ENCODE data around the gene FAM181A. TPM values are rescaled to one million over a fixed set of nuclear protein-coding genes. Genes with fewer than 3 reads are reported as not detected.

FAM181A gene
- total RNA-seq, 1 experiment from 2014 or later: not detected

DNA sequence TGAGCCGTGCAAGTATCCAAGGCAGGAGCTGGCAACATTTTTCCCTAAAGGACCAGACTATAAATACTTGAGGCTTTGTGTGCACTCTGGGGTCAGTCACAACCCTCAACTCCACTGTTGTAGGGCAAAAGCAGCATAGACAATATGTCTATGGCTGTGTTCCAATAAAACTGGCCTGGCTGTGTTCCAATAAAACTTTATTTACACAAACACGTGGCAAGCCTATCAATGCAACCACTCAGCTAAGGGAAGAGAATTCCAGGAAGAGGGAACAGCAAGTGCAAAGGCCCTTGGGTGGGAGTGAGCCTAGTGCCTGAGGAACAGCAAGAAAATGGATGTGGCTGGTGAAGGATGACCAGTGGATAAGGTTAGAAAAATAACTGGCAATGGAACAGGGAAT is 11.3 kb upstream of the FAM181A start:
- Mint-ChIP-seq H3K4me3 (no peak overlapping the region), H3K9me3 (peaks cover 2 to 3% of the 10 kb centered on the region in 2 experiments; a peak in 2 of 5 replicates), H3K4me1 (no peaks in the 10 kb centered on the region), H3K27me3 (ENCODE audit: low read depth) (peaks cover 3% of the 10 kb centered on the region), H3K27ac (no peak overlapping the region), H3K36me3 (ENCODE audit: insufficient read depth in 1 of 3, low read depth in 3 of 3) (no peaks in the 10 kb centered on the region; a peak in 1 of 7 replicates)
- no CpG with 5 or more reads among the region's 2 CpGs for WGBS (ENCODE audit: extremely low coverage, insufficient read length, low lambda C conversion rate)
- Histone ChIP-seq H2AFZ (ENCODE audit: low read length) (no peak overlapping the region), H2BK5ac (ENCODE audit: insufficient read length, low read length) (no peak overlapping the region), H3K23me2 (ENCODE audit: insufficient read length, low read depth, low read length, poor library complexity, severe bottlenecking) (no peaks in the 10 kb centered on the region), H3K27ac (ENCODE audit: insufficient read length, low read depth, low read length) (no peak overlapping the region), H3K27me3 (ENCODE audit: insufficient read depth, low read length) (no peaks in the 10 kb centered on the region), H2BK15ac (ENCODE audit: low read depth, low read length) (no peak overlapping the region), H2AK5ac (ENCODE audit: insufficient read length, low read length) (no peak overlapping the region), H3K4me2 (ENCODE audit: insufficient read depth, insufficient read length, low read length) (no peak overlapping the region), H3K18ac (ENCODE audit: insufficient read length, low read depth, low read length) (no peak overlapping the region), H3K79me1 (ENCODE audit: insufficient read depth, low read depth, low read length, poor library complexity, severe bottlenecking) (no peaks in the 10 kb centered on the region), H4K5ac (ENCODE audit: insufficient read length, low read depth, low read length) (no peak overlapping the region), H3K9ac (ENCODE audit: extremely low read depth, insufficient read length, low read length) (no peak overlapping the region), H3K79me2 (ENCODE audit: insufficient read depth, low read length) (no peaks in the 10 kb centered on the region), H4K91ac (ENCODE audit: insufficient read length, low read depth, low read length) (no peak overlapping the region), H3K4ac (ENCODE audit: low read depth, low read length) (no peak overlapping the region), H3K14ac (ENCODE audit: insufficient read depth, low read length) (no peak overlapping the region), H4K20me1 (ENCODE audit: control insufficient read depth, insufficient read depth, insufficient read length) (no peaks in the 10 kb centered on the region), H3T11ph (ENCODE audit: low read length) (no peak overlapping the region), H2BK20ac (ENCODE audit: low read depth, low read length, poor library complexity, severe bottlenecking) (no peak overlapping the region), H3K56ac (ENCODE audit: insufficient read length, low read depth, low read length) (no peak overlapping the region), H4K8ac (replicated peaks; ENCODE audit: insufficient read length, low read depth, low read length) (no peak overlapping the region), H2BK12ac (ENCODE audit: insufficient read length, low read depth, low read length) (no peak overlapping the region), H3K23ac (ENCODE audit: insufficient read length, low read depth, low read length) (no peak overlapping the region), H3K4me1 (ENCODE audit: insufficient read depth, low read length) (no peaks in the 10 kb centered on the region), H3K9me3 (ENCODE audit: control insufficient read depth, low read depth, low read length) (no peaks in the 10 kb centered on the region), H2BK120ac (ENCODE audit: low read depth, low read length, poor library complexity, severe bottlenecking) (no peak overlapping the region)
- TF ChIP-seq, protein P1, sequence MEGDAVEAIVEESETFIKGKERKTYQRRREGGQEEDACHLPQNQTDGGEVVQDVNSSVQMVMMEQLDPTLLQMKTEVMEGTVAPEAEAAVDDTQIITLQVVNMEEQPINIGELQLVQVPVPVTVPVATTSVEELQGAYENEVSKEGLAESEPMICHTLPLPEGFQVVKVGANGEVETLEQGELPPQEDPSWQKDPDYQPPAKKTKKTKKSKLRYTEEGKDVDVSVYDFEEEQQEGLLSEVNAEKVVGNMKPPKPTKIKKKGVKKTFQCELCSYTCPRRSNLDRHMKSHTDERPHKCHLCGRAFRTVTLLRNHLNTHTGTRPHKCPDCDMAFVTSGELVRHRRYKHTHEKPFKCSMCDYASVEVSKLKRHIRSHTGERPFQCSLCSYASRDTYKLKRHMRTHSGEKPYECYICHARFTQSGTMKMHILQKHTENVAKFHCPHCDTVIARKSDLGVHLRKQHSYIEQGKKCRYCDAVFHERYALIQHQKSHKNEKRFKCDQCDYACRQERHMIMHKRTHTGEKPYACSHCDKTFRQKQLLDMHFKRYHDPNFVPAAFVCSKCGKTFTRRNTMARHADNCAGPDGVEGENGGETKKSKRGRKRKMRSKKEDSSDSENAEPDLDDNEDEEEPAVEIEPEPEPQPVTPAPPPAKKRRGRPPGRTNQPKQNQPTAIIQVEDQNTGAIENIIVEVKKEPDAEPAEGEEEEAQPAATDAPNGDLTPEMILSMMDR (conservative IDR thresholded peaks at IDR 0.05): no peak
- DNase-seq: no peak

Measured in H9 (cell line).